ENCODE data around the gene RAPGEF6.

The RAPGEF6 gene

GRCh38 chr5:131417240-131417869 lies 217.7 kb downstream of the RAPGEF6 start:
- no peak overlapping the region; the same call in 1 of the 2 replicates for H3K4me2 ChIP-seq (ENCODE audit: insufficient read depth, low read length)
- no peaks in the 10 kb centered on the region for H4K20me1 ChIP-seq (ENCODE audit: insufficient read depth, low read length)
- TF ChIP-seq EZH2 (IDR thresholded peaks at IDR 0.05; ENCODE audit: borderline replicate concordance, low read depth, low read length, severe bottlenecking) (no peak), CTCF (IDR thresholded peaks at IDR 0.05; ENCODE audit: borderline replicate concordance, extremely low read depth, low read length, poor library complexity, severe bottlenecking) (peak; percentile 88)

GRCh38 chr5:131416729-131417128 lies 218.3 kb downstream of the RAPGEF6 start:
- no peak overlapping the region for H3K27ac ChIP-seq (ENCODE audit: low read length)

More at GRCh38 chr5:131417240-131417869, 217.7 kb downstream of the RAPGEF6 start:
- no peaks in the 10 kb centered on the region for H3K27me3 ChIP-seq (ENCODE audit: insufficient read depth, low read length, poor library complexity)
- H2AFZ ChIP-seq (ENCODE audit: low read depth, low read length) = no peak overlapping the region
- H3K36me3 ChIP-seq (ENCODE audit: insufficient read depth, low read length) = peaks cover 15% of the 10 kb centered on the region
- H3K9ac ChIP-seq (ENCODE audit: low read depth, low read length) = no peak overlapping the region
- no peak overlapping the region for H3K4me3 ChIP-seq (ENCODE audit: low read depth in 1 of 2, low read length in 2 of 2)
- ATAC-seq (ENCODE audit: insufficient read depth, low read depth) (peak; percentile 75), DNase-seq (peak; percentile 79)
- no peak overlapping the region for H3K27ac ChIP-seq (ENCODE audit: low read length)
- H3K4me1 ChIP-seq (ENCODE audit: insufficient read depth, low read length) = peaks cover 6% of the 10 kb centered on the region
- H3K9me3 ChIP-seq (ENCODE audit: insufficient read depth, low read length, severe bottlenecking) = no peaks in the 10 kb centered on the region
- H3K79me2 ChIP-seq (ENCODE audit: insufficient read depth, low read length) = no peaks in the 10 kb centered on the region

GRCh38 chr5:131413605-131414559 lies 221.1 kb downstream of the RAPGEF6 start:
- Histone ChIP-seq H2AFZ (ENCODE audit: low read depth, low read length) (no peak overlapping the region), H3K9me3 (ENCODE audit: insufficient read depth, low read length, severe bottlenecking) (no peaks in the 10 kb centered on the region), H3K9ac (ENCODE audit: low read depth, low read length) (no peak overlapping the region), H3K4me2 (ENCODE audit: insufficient read depth, low read length) (no peak overlapping the region), H3K27me3 (ENCODE audit: insufficient read depth, low read length, poor library complexity) (no peaks in the 10 kb centered on the region), H3K79me2 (ENCODE audit: insufficient read depth, low read length) (no peaks in the 10 kb centered on the region), H4K20me1 (ENCODE audit: insufficient read depth, low read length) (no peaks in the 10 kb centered on the region), H3K4me1 (ENCODE audit: insufficient read depth, low read length) (peaks cover 6% of the 10 kb centered on the region), H3K36me3 (ENCODE audit: insufficient read depth, low read length) (peaks cover 6% of the 10 kb centered on the region; the same call in 1 of the 2 replicates), H3K4me3 (ENCODE audit: low read depth in 1 of 2, low read length in 2 of 2) (no peak overlapping the region), H3K27ac (ENCODE audit: low read length) (no peak overlapping the region)
- no peak for TF ChIP-seq CTCF (IDR thresholded peaks at IDR 0.05; ENCODE audit: borderline replicate concordance, extremely low read depth, low read length, poor library complexity, severe bottlenecking)
- TF ChIP-seq EZH2 (IDR thresholded peaks at IDR 0.05; ENCODE audit: borderline replicate concordance, low read depth, low read length, severe bottlenecking) = no peak
- ATAC-seq (ENCODE audit: insufficient read depth, low read depth) (peak; percentile 60), DNase-seq (peak; percentile 13)

More at GRCh38 chr5:131416729-131417128, 218.3 kb downstream of the RAPGEF6 start:
- Histone ChIP-seq H3K36me3 (ENCODE audit: insufficient read depth, low read length) (peaks cover 9% of the 10 kb centered on the region; the same call in 1 of the 2 replicates), H3K9me3 (ENCODE audit: insufficient read depth, low read length, severe bottlenecking) (no peaks in the 10 kb centered on the region), H3K27me3 (ENCODE audit: insufficient read depth, low read length, poor library complexity) (no peaks in the 10 kb centered on the region), H3K79me2 (ENCODE audit: insufficient read depth, low read length) (no peaks in the 10 kb centered on the region), H4K20me1 (ENCODE audit: insufficient read depth, low read length) (no peaks in the 10 kb centered on the region), H2AFZ (ENCODE audit: low read depth, low read length) (no peak overlapping the region), H3K9ac (ENCODE audit: low read depth, low read length) (no peak overlapping the region), H3K4me3 (ENCODE audit: low read depth in 1 of 2, low read length in 2 of 2) (no peak overlapping the region), H3K4me2 (ENCODE audit: insufficient read depth, low read length) (no peak overlapping the region), H3K4me1 (ENCODE audit: insufficient read depth, low read length) (peaks cover 6% of the 10 kb centered on the region)
- DNase-seq (no peak), ATAC-seq (ENCODE audit: insufficient read depth, low read depth) (no peak)
- no peak for TF ChIP-seq EZH2 (IDR thresholded peaks at IDR 0.05; ENCODE audit: borderline replicate concordance, low read depth, low read length, severe bottlenecking)
- TF ChIP-seq CTCF (IDR thresholded peaks at IDR 0.05; ENCODE audit: borderline replicate concordance, extremely low read depth, low read length, poor library complexity, severe bottlenecking) = no peak

Measured in DND-41 (cell line).